Hematopoietic multipotent progenitor cell treated with erythropoietin and hydrocortisone succinate and interleukin-3 and kit ligand, for 4 days (in vitro differentiated cells): ENCODE results near the gene ZNF516.

Source experiments
- DNase-seq: peaks from one replicate; pipeline ENCODE4 v3.0.0-alpha.2; 2015

ZNF516 gene

GRCh38 chr18:76358774-76359173 lies 136.3 kb downstream of the ZNF516 start:
- DNase-seq, result no peak

GRCh38 chr18:76357585-76358260 lies 137.3 kb downstream of the ZNF516 start:
- no peak for DNase-seq

GRCh38 chr18:76357174-76357573 lies 137.9 kb downstream of the ZNF516 start:
- DNase-seq, result no peak

- DNase-seq, result no peak
Observed at GRCh38 chr18:76356666-76357065, 138.4 kb downstream of the ZNF516 start.

- DNase-seq, result no peak
Observed at GRCh38 chr18:76354348-76354747, 140.7 kb downstream of the ZNF516 start.

GRCh38 chr18:76353500-76353899 lies 141.5 kb downstream of the ZNF516 start:
- DNase-seq, result no peak

- no peak for DNase-seq
Observed at GRCh38 chr18:76353046-76353445, 142.0 kb downstream of the ZNF516 start.

GRCh38 chr18:76351961-76352581 lies 143.0 kb downstream of the ZNF516 start:
- no peak for DNase-seq

- no peak for DNase-seq
Observed at GRCh38 chr18:76350134-76351025, 144.7 kb downstream of the ZNF516 start.

GRCh38 chr18:76349067-76349715 lies 145.9 kb downstream of the ZNF516 start:
- peak; percentile 87 for DNase-seq

GRCh38 chr18:76348267-76349066 lies 146.6 kb downstream of the ZNF516 start:
- DNase-seq, result no peak

GRCh38 chr18:76347341-76347740 lies 147.7 kb downstream of the ZNF516 start:
- DNase-seq, result no peak

- DNase-seq, result no peak
Observed at GRCh38 chr18:76346490-76347130, 148.4 kb downstream of the ZNF516 start.

GRCh38 chr18:76345901-76346300 lies 149.1 kb downstream of the ZNF516 start:
- no peak for DNase-seq

GRCh38 chr18:76343938-76344569 lies 151.0 kb downstream of the ZNF516 start:
- no peak for DNase-seq

GRCh38 chr18:76340410-76340809 lies 154.6 kb downstream of the ZNF516 start:
- no peak for DNase-seq

GRCh38 chr18:76339246-76339620 lies 155.8 kb downstream of the ZNF516 start:
- DNase-seq, result no peak

- no peak for DNase-seq
Observed at GRCh38 chr18:76338619-76339245, 156.3 kb downstream of the ZNF516 start.

GRCh38 chr18:76338088-76338487 lies 157.0 kb downstream of the ZNF516 start:
- no peak for DNase-seq

GRCh38 chr18:76335859-76336640 lies 159.0 kb downstream of the ZNF516 start:
- no peak for DNase-seq
